CD4-positive, alpha-beta T cell treated with Interleukin-4 for 1 hour (primary cell): Measurements from ENCODE around the gene HIF1A.
"Not testable (repeated sequence)": the region's sequence is repeated elsewhere in the genome, so short reads cannot be mapped to it uniquely, and the experiment has no call there.

Experiments used
- DNase-seq, 2 donors: peaks; one replicate each; pipeline ENCODE4 v3.0.0-alpha.2; 2020 to 2022

Gene HIF1A

DNA sequence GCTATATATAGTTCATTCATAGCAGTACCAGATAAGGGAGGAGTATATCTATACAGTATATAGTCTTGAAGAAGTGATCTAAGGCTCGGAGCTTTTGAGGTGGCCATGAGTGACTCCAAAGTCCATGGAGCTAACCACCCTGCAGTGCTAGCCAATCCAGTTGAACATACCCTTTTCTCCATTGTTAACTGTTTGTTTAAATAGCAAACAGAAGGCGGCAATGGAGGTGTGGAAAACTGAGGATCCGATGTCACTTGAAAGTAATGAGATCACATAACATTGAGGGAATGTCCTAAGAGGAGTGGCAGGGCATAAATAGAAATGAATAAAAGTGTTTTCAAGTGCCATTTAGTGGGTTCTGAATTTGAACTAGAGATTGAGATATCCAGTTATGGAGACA is 54.6 kb downstream of the HIF1A start:
- no peak for DNase-seq

DNA sequence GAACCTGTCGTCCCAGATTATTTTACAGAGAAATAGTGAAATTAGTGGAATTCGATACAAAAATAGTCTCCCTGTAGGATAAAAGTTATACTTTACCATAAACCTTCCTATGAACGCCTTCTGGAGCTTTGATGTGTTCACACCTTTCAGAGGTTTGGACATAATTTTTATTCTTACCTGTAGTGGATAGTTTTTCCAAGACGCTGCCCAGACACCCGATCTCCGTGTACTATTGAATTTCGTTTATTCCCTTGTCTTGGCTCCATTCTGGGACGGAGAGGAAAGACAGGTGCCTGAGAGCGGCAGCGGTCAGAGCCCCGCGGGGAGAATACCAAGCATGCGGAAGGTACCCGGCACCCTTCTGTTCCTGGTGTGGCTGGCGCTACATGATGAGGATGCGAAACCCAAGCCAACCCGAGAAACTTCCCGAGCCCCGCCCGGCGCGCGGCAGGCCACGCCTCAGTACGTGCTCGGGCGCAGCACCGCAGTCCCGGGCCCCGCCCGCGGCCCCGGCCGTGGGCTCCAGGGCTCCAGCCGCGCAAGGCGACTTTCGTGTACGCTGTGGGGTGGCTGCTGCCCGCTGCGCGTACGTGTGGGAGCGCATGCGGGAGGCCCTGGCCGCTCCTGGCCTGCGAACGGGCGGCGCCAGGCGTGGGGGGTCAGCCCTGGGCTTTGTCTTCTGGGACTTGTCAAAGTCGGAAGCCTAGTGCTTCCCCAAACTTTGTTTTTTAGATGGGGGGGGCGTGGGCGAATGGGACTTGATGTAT is 55.6 kb downstream of the HIF1A start:
- DNase-seq: peak; percentile 81 to 82

DNA sequence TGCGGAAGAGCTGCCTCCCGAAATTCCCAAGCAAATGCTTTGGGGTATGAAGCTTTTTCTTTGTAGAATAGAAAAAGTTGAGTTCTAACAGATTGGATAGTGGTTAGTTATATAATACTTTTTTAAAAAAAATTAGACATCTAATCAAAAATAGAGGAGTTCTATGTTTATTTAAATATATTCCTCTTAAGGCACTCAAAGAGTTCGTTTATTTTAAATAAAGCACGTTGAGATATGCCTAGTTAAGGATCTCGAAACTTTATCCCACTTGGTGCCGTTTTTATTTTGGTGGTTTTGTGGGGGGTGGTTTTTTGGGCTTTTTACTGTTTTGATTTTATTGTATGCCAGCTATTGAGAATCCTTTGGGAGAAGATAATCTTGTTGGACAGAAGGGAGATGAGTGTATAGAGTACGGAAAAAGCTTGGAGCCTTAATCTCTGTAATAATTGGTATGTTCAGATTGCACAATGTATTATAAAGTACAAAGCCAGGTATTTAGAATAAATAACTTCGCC is 56.2 kb downstream of the HIF1A start:
- DNase-seq: no peak

DNA sequence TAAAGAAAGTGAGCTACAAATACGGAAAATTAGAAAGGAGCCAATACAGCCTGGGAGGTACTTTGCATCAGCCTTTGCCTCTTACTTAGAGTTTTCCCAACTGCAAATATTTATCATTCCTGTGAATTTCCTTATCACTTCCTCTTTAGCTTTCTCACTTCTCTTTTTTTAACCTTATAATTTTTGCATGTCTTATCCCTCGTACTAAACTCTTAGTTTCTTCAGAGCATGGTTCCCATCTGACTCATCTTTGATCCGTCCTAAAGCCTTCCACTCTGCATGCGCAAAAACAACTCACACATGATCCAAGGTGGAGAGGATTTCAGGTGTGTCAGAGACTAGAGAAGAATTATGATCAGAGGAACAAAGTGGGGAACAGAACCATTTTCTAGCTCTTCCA is 57.3 kb downstream of the HIF1A start:
- DNase-seq: no peak

DNA sequence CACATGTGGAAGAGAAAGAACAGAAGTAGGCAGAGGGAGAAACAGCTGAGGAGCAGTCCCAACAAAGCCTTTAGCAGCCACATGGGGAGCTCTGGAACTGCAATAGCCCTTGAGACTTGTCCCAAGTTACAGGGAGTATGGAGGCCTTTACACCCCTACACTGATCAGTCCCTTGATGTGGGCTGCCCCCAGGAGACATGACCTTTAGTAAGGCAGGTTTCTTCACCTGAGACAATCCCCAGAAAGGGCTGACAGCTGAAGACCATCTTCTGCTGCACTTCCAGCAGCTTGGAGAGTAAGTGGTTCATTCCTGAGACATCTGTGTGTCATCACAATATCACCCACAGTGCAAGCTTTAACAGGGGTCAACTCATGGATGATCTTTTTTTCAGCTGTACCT is 58.3 kb downstream of the HIF1A start:
- DNase-seq: no peak

DNA sequence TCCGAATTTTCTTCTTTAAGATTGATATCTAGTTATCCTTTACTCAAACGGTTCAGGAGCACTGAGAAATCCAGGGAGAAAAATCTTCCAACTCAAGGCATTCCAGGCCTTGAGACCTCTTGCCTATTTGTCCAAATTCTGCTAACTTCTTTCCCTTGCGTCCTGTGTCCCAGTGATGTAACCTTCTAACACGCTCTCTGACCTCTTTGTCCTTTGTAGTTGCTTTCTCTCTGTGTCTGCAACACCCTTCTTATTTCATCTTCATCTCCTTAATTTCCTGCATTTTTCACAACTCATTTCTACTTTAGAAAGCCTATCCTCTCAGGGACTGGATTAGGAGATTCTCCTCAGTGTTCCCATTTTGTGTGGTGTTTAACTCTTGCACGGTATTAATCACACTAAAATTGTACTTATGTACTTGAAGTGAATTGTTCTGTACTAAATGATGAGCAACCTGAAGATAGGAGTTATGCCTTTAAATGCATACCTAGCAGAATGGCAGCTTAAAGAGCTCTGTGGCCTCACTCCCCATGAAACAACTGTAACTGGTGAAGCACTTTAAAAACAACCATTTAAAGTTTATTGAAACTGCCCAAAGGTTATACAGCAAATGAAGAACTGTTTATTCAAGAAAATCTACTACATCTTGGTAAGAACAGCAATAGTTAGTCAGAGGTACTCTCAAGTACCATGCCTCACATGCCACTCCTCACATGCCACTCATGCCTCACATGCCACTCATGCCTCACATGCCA is 59.5 kb downstream of the HIF1A start:
- DNase-seq: no peak

DNA sequence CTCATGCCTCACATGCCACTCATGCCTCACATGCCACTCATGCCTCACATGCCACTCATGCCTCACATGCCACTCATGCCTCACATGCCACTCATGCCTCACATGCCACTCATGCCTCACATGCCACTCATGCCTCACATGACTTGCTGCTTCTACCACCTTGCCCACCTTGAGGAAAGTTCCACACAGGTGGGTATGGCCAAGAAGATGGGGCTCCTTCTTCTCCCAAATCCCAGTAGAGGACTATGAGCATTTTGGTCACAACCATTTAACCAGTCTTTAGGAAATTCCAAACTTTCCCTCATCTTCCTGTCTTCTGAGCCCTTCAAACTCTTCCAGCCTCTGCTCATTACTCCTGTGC is 60.0 kb downstream of the HIF1A start:
- DNase-seq: not testable (repeated sequence)

DNA sequence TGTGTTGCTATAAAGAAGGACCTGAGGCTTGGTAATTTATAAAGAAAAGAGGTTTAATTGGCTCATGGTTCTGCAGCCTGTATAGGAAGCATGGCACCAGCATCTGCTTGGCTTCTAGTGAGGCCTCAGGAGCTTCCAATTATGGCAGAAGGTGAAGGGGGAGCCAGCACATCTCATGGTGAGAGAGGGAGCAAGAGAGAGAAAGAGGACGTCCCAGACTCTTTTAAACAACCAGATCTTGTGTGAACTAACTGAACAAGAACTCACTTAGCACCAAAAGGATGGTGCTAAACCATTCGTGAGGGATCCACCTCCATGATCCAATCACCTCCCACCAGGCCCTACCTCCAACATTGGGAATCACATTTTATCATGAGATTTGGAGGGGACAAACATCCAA is 60.8 kb downstream of the HIF1A start:
- no peak for DNase-seq

DNA sequence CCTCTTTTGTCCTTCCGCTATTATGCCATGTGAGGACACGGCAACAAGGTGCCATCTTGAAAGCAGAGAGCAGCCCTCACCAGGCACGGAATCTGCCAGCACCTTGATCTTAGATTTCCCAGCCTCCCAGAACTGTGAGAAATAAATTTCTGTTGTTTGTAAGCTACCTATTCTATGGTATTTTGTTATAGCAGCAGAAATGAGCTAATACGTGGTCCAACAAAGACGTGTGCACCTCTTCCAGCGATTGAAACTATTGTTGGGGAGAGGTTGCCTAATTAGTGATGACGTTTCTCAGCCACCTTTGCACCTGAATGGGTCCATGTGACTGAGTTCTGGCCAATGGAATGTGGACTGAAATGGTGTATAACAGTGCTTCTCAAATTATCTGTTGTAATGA is 64.6 kb downstream of the HIF1A start:
- no peak for DNase-seq

DNA sequence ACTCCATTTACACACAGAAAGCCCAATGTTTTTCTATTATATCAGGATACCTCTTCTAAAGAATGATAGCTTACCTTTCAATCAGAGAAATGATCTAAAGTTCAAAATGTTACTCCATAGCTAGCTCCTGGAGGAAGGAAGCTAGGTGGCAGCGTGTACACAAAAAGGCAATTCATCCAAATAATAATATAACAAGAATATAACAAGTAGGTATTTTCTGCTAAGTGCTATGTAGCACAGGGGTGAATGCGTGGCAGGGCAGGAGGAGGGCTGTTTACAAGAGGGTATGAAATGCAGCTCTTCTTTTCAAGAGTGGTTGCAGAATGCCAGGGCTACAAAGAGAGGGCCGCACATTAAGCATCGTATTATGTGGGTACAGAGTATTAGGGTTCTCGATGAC is 66.2 kb downstream of the HIF1A start:
- no peak for DNase-seq

DNA sequence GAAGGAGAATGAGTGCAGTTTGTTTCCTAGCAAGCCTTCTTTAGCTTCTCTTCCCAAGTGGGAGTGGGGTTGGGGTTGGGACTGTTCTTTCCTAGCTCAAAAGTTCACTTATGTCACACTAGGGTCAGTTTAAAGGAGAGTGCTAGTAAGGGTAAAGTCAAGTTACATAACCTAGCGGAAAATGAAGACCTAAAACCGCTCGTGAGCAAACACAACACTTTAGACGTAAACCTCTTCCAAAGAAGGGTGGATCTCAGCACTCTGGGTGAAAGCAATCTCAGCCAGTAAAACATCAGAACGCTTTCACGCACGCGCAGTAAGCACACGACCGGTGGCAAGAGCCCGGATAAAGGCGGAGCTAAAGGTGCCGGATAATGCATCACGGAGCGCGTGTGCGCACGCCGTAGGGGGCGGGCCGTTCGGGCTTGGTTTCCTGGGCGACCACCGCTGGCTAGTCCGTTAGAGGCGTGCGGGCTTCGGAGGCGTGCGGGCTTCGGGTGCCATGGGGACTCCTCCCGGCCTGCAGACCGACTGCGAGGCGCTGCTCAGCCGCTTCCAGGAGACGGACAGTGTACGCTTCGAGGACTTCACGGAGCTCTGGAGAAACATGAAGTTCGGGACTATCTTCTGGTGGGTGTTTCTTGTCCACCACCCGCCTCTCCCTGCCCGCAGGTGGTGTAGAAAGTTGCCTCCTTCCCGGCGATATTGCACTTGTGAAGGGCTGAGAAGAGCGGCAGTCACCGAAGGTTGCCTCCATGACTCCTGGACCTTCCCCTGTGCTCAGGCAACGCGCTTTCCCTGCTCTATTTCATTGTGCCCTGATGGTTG is 66.9 kb downstream of the HIF1A start, which contains the start of gene SNAPC1:
TSS of gene SNAPC1 (plus strand) at position 462 of the 828 bp plus-strand sequence. CDS start at position 503, 41 bp downstream.
- DNase-seq: peak; percentile 99

DNA sequence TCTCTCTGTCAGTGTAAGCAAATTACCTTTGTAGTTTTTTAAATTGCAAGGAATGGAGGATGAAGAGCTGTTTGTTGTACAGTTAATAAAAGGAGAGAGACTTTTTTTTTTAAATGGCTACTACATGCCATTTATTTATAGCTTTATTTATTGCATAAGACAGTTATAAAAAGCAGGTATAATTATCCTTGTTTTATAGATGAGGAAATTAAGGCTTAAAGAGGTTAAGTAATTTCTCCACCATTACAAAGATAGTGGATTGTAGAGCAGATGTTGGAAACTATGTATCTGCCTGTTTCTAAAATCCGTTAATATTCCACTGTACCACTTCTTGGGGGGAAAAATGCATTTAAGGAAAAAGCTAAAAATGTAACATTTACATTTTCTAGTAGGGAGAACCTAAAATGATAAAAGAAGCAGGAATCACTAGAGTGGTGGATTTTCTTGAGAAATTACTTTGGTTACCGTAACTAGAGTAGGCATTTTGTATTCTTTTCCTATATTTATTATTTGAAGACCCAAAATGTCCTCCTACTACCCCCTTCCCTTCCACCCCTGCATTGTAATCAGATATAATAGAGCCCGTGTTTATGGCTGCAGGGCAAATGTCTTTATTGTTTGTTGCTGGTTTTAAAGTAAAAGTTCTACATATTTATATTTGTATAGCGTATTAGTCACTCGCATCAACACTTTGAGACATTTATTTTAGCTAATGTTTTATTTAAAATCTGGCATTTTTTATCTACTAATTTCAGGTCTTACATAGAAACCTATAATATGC is 69.2 kb downstream of the HIF1A start:
- DNase-seq: no peak

DNA sequence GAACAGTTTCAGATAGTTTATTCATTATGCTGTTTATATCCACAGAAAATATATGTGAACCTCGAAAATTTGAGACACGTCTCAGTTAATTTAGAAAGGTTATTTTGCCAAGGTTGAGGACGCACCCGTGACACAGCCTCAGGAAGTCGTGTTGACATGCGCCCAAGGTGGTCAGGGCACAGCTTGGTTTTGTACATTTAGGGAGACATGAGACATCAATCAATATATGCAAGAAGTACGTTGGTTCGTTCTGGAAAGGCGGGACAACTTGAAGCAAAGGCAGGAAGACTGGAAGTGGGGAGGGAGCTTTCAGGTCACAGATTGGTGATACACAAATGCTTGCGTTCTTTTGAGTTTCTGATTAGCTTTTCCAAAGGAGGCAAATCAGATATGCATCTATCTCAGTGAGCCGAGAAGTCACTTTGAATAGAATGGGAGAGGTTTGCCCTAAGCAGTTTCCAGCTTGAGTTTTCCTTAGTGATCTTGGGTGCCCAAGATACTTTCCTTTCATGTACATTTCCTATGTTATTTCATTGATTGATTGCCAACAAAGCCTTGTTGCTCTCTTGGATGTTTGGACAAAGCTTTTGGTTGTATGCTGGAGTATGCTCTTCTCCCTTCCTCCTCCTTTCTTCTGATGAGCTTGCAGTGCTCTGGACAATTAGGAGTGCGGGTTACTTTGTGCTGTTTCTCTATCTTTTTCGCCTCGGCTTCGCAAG is 70.1 kb downstream of the HIF1A start:
- no peak for DNase-seq

DNA sequence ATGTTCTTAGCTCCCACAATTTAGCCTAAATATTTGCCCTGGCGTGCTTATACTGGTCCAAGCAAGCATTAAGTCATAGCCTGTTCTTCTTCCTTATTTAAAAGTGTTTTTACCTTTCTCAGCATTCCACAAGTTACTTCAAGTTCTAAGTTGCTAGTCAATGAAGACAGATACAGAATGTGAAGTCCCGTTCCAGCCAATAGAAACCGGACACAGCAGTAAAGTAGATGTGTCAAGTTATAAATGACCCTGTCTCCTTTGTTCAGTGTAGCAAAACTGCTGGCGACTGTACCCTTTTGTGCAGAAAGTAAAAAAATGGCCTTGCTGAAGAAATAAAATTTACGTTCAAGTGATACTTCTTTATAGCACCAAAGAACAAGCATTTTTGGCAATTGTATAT is 70.8 kb downstream of the HIF1A start:
- DNase-seq: no peak

DNA sequence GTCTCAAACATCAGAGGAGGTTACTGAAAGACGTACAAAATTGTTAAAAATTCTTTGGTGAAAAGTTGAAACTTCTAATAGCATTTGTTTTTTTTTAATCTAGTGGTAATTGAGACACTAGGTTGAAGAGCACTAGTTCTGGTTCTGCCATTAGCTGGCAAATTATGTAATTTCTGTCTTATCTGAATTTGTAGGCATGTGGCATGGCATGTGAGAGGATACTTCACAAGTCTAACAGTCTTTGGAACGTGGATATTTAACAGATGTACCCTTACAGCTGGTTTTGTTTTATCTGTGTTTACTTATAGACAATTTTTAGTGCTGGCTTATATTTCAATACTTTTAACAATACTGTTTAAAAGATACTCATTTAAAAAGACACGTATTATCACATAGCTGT is 72.9 kb downstream of the HIF1A start:
- DNase-seq: no peak

DNA sequence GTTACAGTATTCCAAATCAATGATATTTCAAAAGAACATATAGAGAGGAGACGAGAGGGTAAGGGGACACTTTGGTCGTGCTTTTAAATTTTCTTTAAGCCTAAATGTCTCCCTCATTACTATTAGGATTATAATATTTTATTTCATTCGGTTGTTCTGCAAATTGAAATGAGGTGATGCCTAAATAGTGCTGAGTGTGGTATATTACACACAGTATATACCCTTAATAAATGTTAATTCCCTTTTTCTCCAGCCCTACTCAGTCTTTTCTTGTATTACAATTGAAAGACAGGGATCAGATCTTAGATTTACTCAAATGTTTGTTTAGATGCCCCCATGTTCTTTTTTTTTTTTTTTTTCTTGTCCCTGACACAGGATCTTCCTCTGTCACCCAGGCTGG is 74.6 kb downstream of the HIF1A start:
- no peak for DNase-seq

DNA sequence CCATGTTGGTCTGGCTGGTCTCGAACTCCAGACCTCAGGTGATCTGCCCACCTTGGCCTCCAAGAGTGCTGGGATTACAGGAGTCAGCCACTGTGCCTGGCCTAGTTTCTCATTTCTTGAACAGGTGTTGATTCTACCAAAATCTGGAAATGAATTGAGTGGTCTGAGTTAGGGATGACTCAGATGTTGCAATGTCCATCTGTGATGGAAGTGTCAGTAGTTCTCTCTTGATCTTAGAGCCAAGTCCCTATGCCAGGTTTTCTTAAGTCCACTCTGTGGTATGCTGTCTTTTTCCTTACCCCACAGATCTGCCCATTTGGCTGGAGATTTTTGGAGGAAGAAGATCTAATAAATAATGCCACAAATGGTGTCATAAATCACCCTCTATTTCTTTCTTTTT is 79.5 kb downstream of the HIF1A start:
- no peak for DNase-seq

DNA sequence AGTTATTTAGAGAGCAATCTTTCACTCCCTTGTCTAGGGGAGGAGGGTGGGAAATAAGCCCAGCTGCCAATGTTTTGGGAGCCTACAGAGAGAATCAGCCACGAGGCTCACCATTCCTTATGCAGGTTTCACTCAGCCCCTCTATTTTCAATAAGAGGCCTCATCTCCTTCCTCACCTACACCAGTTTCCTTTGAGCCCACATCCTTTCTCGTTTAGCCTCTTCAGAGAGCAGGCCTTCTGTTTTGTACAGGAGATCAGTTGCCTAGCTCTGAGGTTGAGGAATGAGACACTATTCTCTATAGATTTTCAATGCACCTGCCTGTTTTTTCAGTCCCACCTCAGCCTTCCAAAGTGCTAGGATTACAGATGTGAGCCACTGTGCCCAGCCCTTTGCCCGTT is 84.8 kb downstream of the HIF1A start:
- peak in 1 of 2 donors; percentile 29 for DNase-seq

DNA sequence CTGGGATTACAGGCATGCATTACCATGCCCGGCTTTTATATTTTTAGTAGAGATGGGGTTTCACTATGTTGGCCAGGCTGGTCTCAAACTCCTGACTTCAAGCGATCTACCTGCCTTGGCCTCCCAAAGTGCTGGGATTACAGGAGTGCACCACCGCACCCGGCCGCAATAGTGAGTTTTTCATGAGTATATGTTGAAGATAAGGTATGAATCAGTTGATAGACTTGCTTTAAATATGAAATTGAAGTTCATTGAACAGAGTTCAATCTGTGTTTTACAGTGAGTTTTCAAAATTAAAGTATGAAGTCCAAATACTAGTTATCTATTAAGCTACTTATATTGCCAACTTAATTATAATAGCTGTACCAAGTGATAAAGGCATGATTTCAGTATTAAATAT is 102.0 kb downstream of the HIF1A start:
- DNase-seq: no peak
